Activated naive CD4-positive, alpha-beta T cell treated with anti-CD3 and anti-CD28 coated beads, Interleukin-2, amount 10 ng/mL, durations not matched to agents 7 days and 5 days (primary cell): ENCODE results near the gene RPL15.
A peak's percentile ranks its signal among the peaks of the same experiment; 100 is the strongest.
"Not testable (repeated sequence)": the region's sequence is repeated elsewhere in the genome, so short reads cannot be mapped to it uniquely, and the experiment has no call there.

Experiments
- CTCF ChIA-PET: fragments of 350-600 bp; sonication (Branson Sonifier 250); formaldehyde crosslinking; loops from one replicate; lab custom pipeline; 2021; ENCODE audit warnings: antibody characterized with exemption; lab: Charles Lee
- DNase-seq: peaks from one replicate; pipeline ENCODE4 v3.0.0-alpha.2; 2020
- H3K27ac Mint-ChIP-seq: one replicate; pipeline ENCODE4 v1.8.0; 2021; ENCODE audit warnings: mild to moderate bottlenecking, moderate library complexity, mixed read lengths
- H3K27me3 Mint-ChIP-seq: one replicate; pipeline ENCODE4 v1.8.0; 2021; ENCODE audit warnings: mild to moderate bottlenecking, mixed read lengths
- H3K36me3 Mint-ChIP-seq: one replicate; pipeline ENCODE4 v1.8.0; 2021; ENCODE audit warnings: mixed read lengths
- H3K4me1 Mint-ChIP-seq: one replicate; pipeline ENCODE4 v1.8.0; 2021; ENCODE audit warnings: mixed read lengths
- H3K4me3 Mint-ChIP-seq: one replicate; pipeline ENCODE4 v1.8.0; 2021; ENCODE audit warnings: mild to moderate bottlenecking, moderate library complexity, mixed read lengths
- H3K9me3 Mint-ChIP-seq: one replicate; pipeline ENCODE4 v1.8.0; 2021; ENCODE audit warnings: mixed read lengths

RPL15 gene

GRCh38 chr3:23911397-23911796 lies 5.5 kb upstream of the RPL15 start:
- Mint-ChIP-seq H3K27me3 (peaks cover 7% of the 10 kb centered on the region), H3K27ac (no peak overlapping the region), H3K9me3 (no peaks in the 10 kb centered on the region), H3K36me3 (peaks cover 9% of the 10 kb centered on the region), H3K4me1 (peaks cover 20% of the 10 kb centered on the region), H3K4me3 (no peak overlapping the region)
- DNase-seq, result no peak
- CTCF ChIA-PET, result no interaction called here

GRCh38 chr3:23912335-23912734 lies 4.6 kb upstream of the RPL15 start:
- CTCF ChIA-PET, H3K9me3 Mint-ChIP-seq, DNase-seq, H3K4me3 Mint-ChIP-seq, H3K27ac Mint-ChIP-seq: not testable (repeated sequence)
- Mint-ChIP-seq H3K4me1 (peaks cover 25% of the 10 kb centered on the region), H3K36me3 (peaks cover 14% of the 10 kb centered on the region), H3K27me3 (peaks cover 14% of the 10 kb centered on the region)

DNA sequence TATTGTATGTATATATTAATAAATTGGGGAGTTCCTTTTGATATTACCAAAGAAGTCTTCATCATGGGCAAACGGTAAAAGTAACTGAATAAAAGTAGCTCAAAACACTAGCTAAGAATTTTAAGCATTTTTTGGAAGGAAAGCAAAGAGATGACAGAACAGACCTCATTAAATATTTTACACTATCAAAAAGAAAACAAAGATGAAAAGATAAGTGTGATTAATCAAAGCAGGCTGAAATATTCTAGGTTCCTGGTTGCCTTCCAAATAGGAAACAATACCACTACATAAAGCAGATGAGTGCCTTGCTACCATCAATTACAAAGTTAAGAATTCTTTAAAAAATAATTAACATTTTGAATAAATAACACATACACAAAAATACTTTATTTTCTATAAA lies 3.8 kb upstream of the RPL15 start:
- no peak overlapping the region for H3K27ac Mint-ChIP-seq
- no peak overlapping the region for H3K4me3 Mint-ChIP-seq
- peaks cover 14% of the 10 kb centered on the region for H3K27me3 Mint-ChIP-seq
- DNase-seq, result no peak
- H3K36me3 Mint-ChIP-seq, result peaks cover 22% of the 10 kb centered on the region
- H3K9me3 Mint-ChIP-seq, result no peaks in the 10 kb centered on the region
- CTCF ChIA-PET, result interaction anchor here (1.3 kb wide), 1 partner anchor 25 kb away, joined by 3 read pairs; no protein-coding TSS in a partner anchor
- H3K4me1 Mint-ChIP-seq, result peaks cover 30% of the 10 kb centered on the region

GRCh38 chr3:23913873-23914743 lies 2.8 kb upstream of the RPL15 start:
- CTCF ChIA-PET, result interaction anchor here (1.3 kb wide), 1 partner anchor 26 kb away, joined by 3 read pairs; no protein-coding TSS in a partner anchor
- peaks cover 30% of the 10 kb centered on the region for H3K36me3 Mint-ChIP-seq
- no peak for DNase-seq
- H3K27ac Mint-ChIP-seq, result no peak overlapping the region
- H3K4me3 Mint-ChIP-seq, result no peak overlapping the region
- peaks cover 14% of the 10 kb centered on the region for H3K27me3 Mint-ChIP-seq
- no peaks in the 10 kb centered on the region for H3K9me3 Mint-ChIP-seq
- peaks cover 39% of the 10 kb centered on the region for H3K4me1 Mint-ChIP-seq

GRCh38 chr3:23915537-23916108 lies 1.3 kb upstream of the RPL15 start:
- no peaks in the 10 kb centered on the region for H3K9me3 Mint-ChIP-seq
- CTCF ChIA-PET, result no interaction called here
- H3K4me1 Mint-ChIP-seq, result peaks cover 54% of the 10 kb centered on the region
- no peak for DNase-seq
- peak overlapping the region; percentile 11 for H3K27ac Mint-ChIP-seq
- peak overlapping the region; percentile 93 for H3K4me3 Mint-ChIP-seq
- peaks cover 14% of the 10 kb centered on the region for H3K27me3 Mint-ChIP-seq
- peaks cover 41% of the 10 kb centered on the region for H3K36me3 Mint-ChIP-seq

- H3K4me1 Mint-ChIP-seq, result peaks cover 57% of the 10 kb centered on the region
- CTCF ChIA-PET, result interaction anchor here (1.0 to 2.2 kb wide), 3 partner anchors 28 to 30 kb away, joined by 4 to 5 read pairs (median 4); no protein-coding TSS in a partner anchor
- peak overlapping the region; percentile 93 for H3K4me3 Mint-ChIP-seq
- H3K27me3 Mint-ChIP-seq, result peaks cover 14% of the 10 kb centered on the region
- no peak for DNase-seq
- peaks cover 42% of the 10 kb centered on the region for H3K36me3 Mint-ChIP-seq
- H3K27ac Mint-ChIP-seq, result peak overlapping the region; percentile 98
- no peaks in the 10 kb centered on the region for H3K9me3 Mint-ChIP-seq
Measured at GRCh38 chr3:23916152-23916885, 613 bp upstream of the RPL15 start.

DNA sequence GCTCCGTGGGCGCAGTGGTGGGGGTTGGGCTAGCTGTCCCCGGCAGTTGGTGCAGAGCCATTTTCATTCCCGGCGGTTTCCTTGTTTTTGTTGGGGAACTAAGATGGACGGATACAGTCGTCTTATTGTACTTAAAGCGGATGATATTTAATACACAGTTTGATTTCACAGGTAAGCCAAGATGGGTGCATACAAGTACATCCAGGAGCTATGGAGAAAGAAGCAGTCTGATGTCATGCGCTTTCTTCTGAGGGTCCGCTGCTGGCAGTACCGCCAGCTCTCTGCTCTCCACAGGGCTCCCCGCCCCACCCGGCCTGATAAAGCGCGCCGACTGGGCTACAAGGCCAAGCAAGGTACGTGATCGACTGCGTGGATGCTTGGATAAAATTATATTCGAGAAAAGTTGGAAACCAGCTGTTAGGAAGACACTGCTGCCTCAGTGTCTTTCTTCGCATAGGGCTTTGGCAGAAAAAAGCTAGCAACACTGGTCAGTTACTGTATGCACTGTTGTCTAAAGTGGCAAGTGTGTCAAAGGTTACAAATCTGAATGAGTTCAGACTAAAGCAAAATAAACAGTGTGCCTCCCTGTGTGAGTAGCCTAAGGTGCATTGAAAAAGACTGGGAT lies 859 bp downstream of the RPL15 start:
- peaks cover 57% of the 10 kb centered on the region for H3K4me1 Mint-ChIP-seq
- H3K9me3 Mint-ChIP-seq, DNase-seq: not testable (repeated sequence)
- peak overlapping the region; percentile 98 for H3K27ac Mint-ChIP-seq
- H3K36me3 Mint-ChIP-seq, result peaks cover 46% of the 10 kb centered on the region
- peak overlapping the region; percentile 93 for H3K4me3 Mint-ChIP-seq
- CTCF ChIA-PET, result interaction anchor here (1.2 to 2.2 kb wide), 2 partner anchors 27 to 29 kb away, joined by 4 to 5 read pairs; no protein-coding TSS in a partner anchor
- H3K27me3 Mint-ChIP-seq, result peaks cover 14% of the 10 kb centered on the region

DNA sequence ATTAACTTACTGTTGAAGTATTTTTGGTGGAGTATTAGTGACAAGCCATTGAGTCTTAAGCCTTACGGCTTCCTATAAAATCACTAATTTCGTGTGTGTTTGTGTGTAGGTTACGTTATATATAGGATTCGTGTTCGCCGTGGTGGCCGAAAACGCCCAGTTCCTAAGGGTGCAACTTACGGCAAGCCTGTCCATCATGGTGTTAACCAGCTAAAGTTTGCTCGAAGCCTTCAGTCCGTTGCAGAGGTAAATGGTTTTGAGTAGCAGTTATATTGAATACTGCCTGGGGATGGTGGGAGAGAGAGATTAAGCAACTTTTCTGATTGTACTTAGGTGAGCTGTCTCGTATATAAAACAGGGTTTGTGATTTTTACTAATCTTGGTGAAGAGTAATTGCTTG lies 1.4 kb downstream of the RPL15 start:
- CTCF ChIA-PET, result interaction anchor here (2.2 kb wide), 1 partner anchor 26 kb away, joined by 5 read pairs; no protein-coding TSS in a partner anchor
- H3K4me3 Mint-ChIP-seq, result peak overlapping the region; percentile 93
- peaks cover 57% of the 10 kb centered on the region for H3K4me1 Mint-ChIP-seq
- DNase-seq, H3K9me3 Mint-ChIP-seq: not testable (repeated sequence)
- H3K27ac Mint-ChIP-seq, result peak overlapping the region; percentile 98
- peaks cover 14% of the 10 kb centered on the region for H3K27me3 Mint-ChIP-seq
- H3K36me3 Mint-ChIP-seq, result peaks cover 46% of the 10 kb centered on the region

GRCh38 chr3:23919628-23920027 lies 2.7 kb downstream of the RPL15 start:
- no peak overlapping the region for H3K27ac Mint-ChIP-seq
- no peak overlapping the region for H3K4me3 Mint-ChIP-seq
- no peak for DNase-seq
- H3K4me1 Mint-ChIP-seq, result peaks cover 52% of the 10 kb centered on the region
- H3K36me3 Mint-ChIP-seq, result peaks cover 46% of the 10 kb centered on the region
- H3K27me3 Mint-ChIP-seq, result peaks cover 14% of the 10 kb centered on the region
- no peaks in the 10 kb centered on the region for H3K9me3 Mint-ChIP-seq
- CTCF ChIA-PET, result no interaction called here

DNA sequence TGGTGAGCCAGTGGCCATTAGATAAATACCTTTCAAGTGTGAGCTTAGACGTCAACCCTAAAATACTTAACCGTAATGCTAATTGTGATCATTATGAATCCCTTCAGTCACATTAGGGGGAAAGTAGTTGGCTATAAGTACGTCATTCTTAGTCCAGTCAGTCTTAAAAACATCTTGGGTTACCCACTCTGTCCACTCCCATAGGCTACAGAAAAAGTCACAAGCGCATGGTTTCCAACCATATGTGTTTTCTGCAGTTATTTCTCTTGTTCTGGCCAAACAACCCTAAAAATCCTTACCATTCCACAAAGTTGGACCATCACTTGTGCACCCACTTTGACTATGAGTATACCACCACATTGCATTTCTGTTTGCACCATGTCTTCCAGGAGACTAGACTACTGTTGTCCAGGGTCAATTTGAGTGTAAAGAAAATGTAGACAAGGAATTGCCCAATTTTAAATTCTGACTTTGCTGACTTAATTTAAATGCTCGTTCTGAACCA lies 3.3 kb downstream of the RPL15 start:
- CTCF ChIA-PET, result no interaction called here
- peaks cover 46% of the 10 kb centered on the region for H3K4me1 Mint-ChIP-seq
- H3K27ac Mint-ChIP-seq, result no peak overlapping the region
- DNase-seq, result no peak
- no peak overlapping the region for H3K4me3 Mint-ChIP-seq
- peaks cover 14% of the 10 kb centered on the region for H3K27me3 Mint-ChIP-seq
- peaks cover 46% of the 10 kb centered on the region for H3K36me3 Mint-ChIP-seq
- no peaks in the 10 kb centered on the region for H3K9me3 Mint-ChIP-seq

DNA sequence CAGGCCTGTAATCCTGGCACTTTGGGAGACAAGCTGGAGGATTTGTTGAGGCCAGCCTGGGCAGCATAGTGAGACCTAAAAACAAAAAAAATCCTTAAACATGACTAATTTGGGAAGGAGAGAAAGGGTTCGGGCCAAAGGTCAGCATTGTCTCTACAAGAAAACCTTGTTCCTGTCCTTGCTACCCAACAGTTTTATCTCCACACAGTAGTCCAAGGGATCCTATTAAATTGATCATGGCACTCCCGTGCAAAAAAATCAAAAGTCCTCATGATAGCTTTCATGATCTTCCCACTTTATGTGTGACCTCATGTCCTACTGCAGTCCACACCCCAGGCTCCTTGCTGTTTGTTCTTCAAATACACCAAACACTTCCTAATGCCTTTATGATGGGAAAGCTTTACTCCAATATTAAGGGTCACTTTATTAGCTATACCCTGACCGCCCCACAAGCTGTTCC lies 4.2 kb downstream of the RPL15 start:
- H3K27me3 Mint-ChIP-seq, result peaks cover 10% of the 10 kb centered on the region
- CTCF ChIA-PET, result interaction anchor here (0.6 kb wide), 1 partner anchor 690 kb away, joined by 3 read pairs; no protein-coding TSS in a partner anchor
- no peak for DNase-seq
- H3K27ac Mint-ChIP-seq, result no peak overlapping the region
- no peak overlapping the region for H3K4me3 Mint-ChIP-seq
- H3K9me3 Mint-ChIP-seq, result no peaks in the 10 kb centered on the region
- peaks cover 39% of the 10 kb centered on the region for H3K4me1 Mint-ChIP-seq
- peaks cover 45% of the 10 kb centered on the region for H3K36me3 Mint-ChIP-seq

GRCh38 chr3:23923786-23924185 lies 6.9 kb downstream of the RPL15 start:
- Mint-ChIP-seq H3K4me3 (no peak overlapping the region), H3K9me3 (no peaks in the 10 kb centered on the region), H3K4me1 (peaks cover 23% of the 10 kb centered on the region), H3K27me3 (no peaks in the 10 kb centered on the region), H3K36me3 (peaks cover 27% of the 10 kb centered on the region), H3K27ac (no peak overlapping the region)
- CTCF ChIA-PET, result interaction anchor here (1.2 kb wide), 1 partner anchor 12 kb away, joined by 4 read pairs; no protein-coding TSS in a partner anchor
- DNase-seq, result no peak

DNA sequence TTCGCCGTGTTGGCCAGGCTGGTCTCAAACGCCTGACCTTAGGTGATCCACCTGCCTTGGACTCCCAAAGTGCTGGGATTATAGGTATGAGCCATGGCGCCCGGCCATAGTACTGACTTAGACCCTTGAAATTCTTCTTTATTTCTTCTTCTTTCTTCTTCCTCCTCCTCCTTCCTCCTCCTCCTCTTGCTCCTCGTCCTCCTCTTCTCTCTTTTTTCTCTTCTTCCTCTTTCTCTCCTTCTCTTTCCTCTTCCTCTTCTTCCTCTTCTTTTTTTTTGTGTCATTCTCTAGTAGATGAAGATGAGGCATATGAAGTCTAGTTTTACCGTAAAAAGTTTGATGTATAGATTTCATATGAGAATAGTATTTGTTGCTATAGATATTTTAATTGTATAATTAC lies 9.3 kb downstream of the RPL15 start:
- Mint-ChIP-seq H3K4me3 (no peak overlapping the region), H3K36me3 (peaks cover 5% of the 10 kb centered on the region), H3K4me1 (peaks cover 3% of the 10 kb centered on the region), H3K27me3 (peaks cover 4% of the 10 kb centered on the region), H3K27ac (no peak overlapping the region), H3K9me3 (no peaks in the 10 kb centered on the region)
- DNase-seq, result no peak
- CTCF ChIA-PET, result no interaction called here
